Ishikawa (cell line): Measurements from ENCODE around the gene ADIG.

Experiments
- CEBPB ChIP-seq: IDR thresholded peaks from 2 replicates; pipeline ENCODE4 v1.6.1; 2012
- CREB1 ChIP-seq: IDR thresholded peaks from 2 replicates; pipeline ENCODE4 v1.6.1; 2012; ENCODE audit warnings: low read depth
- EGR1 ChIP-seq: IDR thresholded peaks from 2 replicates; pipeline ENCODE4 v1.6.1; 2012
- EP300 ChIP-seq: IDR thresholded peaks from 2 replicates; pipeline ENCODE4 v1.6.1; 2012; ENCODE audit warnings: borderline replicate concordance
- FOXM1 ChIP-seq: IDR thresholded peaks from 2 replicates; pipeline ENCODE4 v1.6.1; 2012; ENCODE audit warnings: low read depth, borderline replicate concordance
- MAX ChIP-seq: IDR thresholded peaks from 2 replicates; pipeline ENCODE4 v1.6.1; 2012
- NFIC ChIP-seq: IDR thresholded peaks from 2 replicates; pipeline ENCODE4 v1.6.1; 2012
- RAD21 ChIP-seq: IDR thresholded peaks from 2 replicates; pipeline ENCODE4 v1.6.1; 2012; ENCODE audit warnings: low read depth
- REST ChIP-seq: IDR thresholded peaks from 2 replicates; pipeline ENCODE4 v1.6.1; 2012; ENCODE audit warnings: low read depth, mild to moderate bottlenecking
- TAF1 ChIP-seq: IDR thresholded peaks from 2 replicates; pipeline ENCODE4 v1.6.1; 2012; ENCODE audit warnings: low read depth, mild to moderate bottlenecking
- TCF12 ChIP-seq: IDR thresholded peaks from 2 replicates; pipeline ENCODE4 v1.6.1; 2012; ENCODE audit warnings: low read depth
- TEAD4 ChIP-seq: IDR thresholded peaks from 2 replicates; pipeline ENCODE4 v1.6.1; 2012
- USF1 ChIP-seq: IDR thresholded peaks from 2 replicates; pipeline ENCODE4 v1.6.1; 2012
- YY1 ChIP-seq: IDR thresholded peaks from 2 replicates; pipeline ENCODE4 v1.6.1; 2012; ENCODE audit warnings: low read depth
- ZBTB7A ChIP-seq: IDR thresholded peaks from 2 replicates; pipeline ENCODE4 v1.6.1; 2012; ENCODE audit warnings: low read depth

Gene ADIG

GRCh38 chr20:38563802-38564431 is 17.1 kb upstream of the ADIG start:
- TF ChIP-seq CREB1 (no peak), YY1 (no peak), REST (no peak), NFIC (no peak), USF1 (no peak), CEBPB (no peak), TEAD4 (no peak), EP300 (no peak), RAD21 (no peak), ZBTB7A (no peak), EGR1 (no peak), MAX (no peak), TCF12 (no peak), TAF1 (no peak), FOXM1 (no peak)

GRCh38 chr20:38564680-38565079 is 16.3 kb upstream of the ADIG start:
- no peak for TF ChIP-seq TAF1

- TF ChIP-seq YY1 (no peak), RAD21 (no peak), REST (no peak), TCF12 (no peak), FOXM1 (no peak), CREB1 (no peak), NFIC (no peak), EP300 (no peak), ZBTB7A (no peak), CEBPB (no peak), MAX (no peak), TAF1 (no peak)
These were observed 14.9 kb upstream of the ADIG start for GRCh38 chr20:38566036-38566598.

- no peak for TF ChIP-seq CEBPB
- no peak for TF ChIP-seq YY1
- TF ChIP-seq RAD21 = no peak
- no peak for TF ChIP-seq NFIC
- TF ChIP-seq FOXM1 = no peak
- TF ChIP-seq TAF1 = no peak
- TF ChIP-seq USF1 = no peak
- no peak for TF ChIP-seq EP300
These were observed 11.1 kb upstream of the ADIG start for GRCh38 chr20:38569747-38570525.

GRCh38 chr20:38573413-38573812 is 7.6 kb upstream of the ADIG start:
- TF ChIP-seq ZBTB7A (no peak), TAF1 (no peak), RAD21 (no peak), EP300 (no peak), REST (no peak), CREB1 (no peak), EGR1 (no peak), NFIC (no peak), YY1 (no peak), TEAD4 (no peak), FOXM1 (no peak), MAX (no peak), USF1 (no peak), CEBPB (no peak), TCF12 (no peak)
